Endothelial cell of umbilical vein (primary cell): Measurements from ENCODE around the gene MS4A15. TPM values are rescaled to one million over a fixed set of nuclear protein-coding genes. Genes with fewer than 3 reads are reported as not detected.

ENCODE experiments used
- BruUV-seq: library from RNA; stranded (reverse); fragments of 400-500 nt; replicated peaks from 2 replicates; lab custom pipeline; 2021; lab: Mats Ljungman, UMichigan
- CTCF ChIA-PET: fragments of 300-600, 350-600 bp; sonication (Branson Sonifier 250); formaldehyde crosslinking; loops from one replicate; lab custom pipeline; 2021; ENCODE audit warnings: antibody characterized with exemption, inconsistent platforms; lab: Charles Lee
- POLR2A ChIA-PET: fragments of 300-600, 350-600 bp; sonication (Branson Sonifier 250); formaldehyde crosslinking; loops from one replicate; lab custom pipeline; 2021; ENCODE audit warnings: antibody characterized with exemption, inconsistent platforms; lab: Charles Lee
- DNase-seq: peaks from one replicate; pipeline ENCODE4 v3.0.0-alpha.2; 2011; ENCODE audit warnings: low read depth, low spot score
- FAIRE-seq: peaks from 2 replicates; lab custom pipeline; 2011; peaks lifted over from hg19 to GRCh38; lab: Jason Lieb, UNC
- H2AFZ ChIP-seq: 2 replicates; pipeline ENCODE4 v1.6.0; 2012; ENCODE audit warnings: low read depth, low read length, control low read depth, inconsistent platforms
- H3K27ac ChIP-seq: 2 replicates; pipeline ENCODE4 v1.5.1; 2011; ENCODE audit warnings: low read depth, mild to moderate bottlenecking, control low read depth, low read length, moderate library complexity; ENCODE audit not compliant: insufficient read depth
- H3K27me3 ChIP-seq, 2 experiments: 2 replicates each; pipeline versions ENCODE4 v1.6.0 to v1.6.1; 2011; ENCODE audit warnings: low read length in 2 of 2, mixed read lengths in 1 of 2; ENCODE audit not compliant: control insufficient read depth in 2 of 2, insufficient read depth in 2 of 2
- H3K36me3 ChIP-seq, 2 experiments: 2 replicates in 1 of 2; 3 replicates in 1 of 2; pipeline ENCODE4 v1.5.1; 2011; ENCODE audit warnings: low read length in 2 of 2, mild to moderate bottlenecking in 1 of 2, moderate library complexity in 1 of 2; ENCODE audit not compliant: control insufficient read depth in 2 of 2, insufficient read depth in 2 of 2; ENCODE audit errors: extremely low read depth in 1 of 2
- H3K4me1 ChIP-seq: 3 replicates; pipeline ENCODE4 v1.5.1; 2011; ENCODE audit warnings: mild to moderate bottlenecking, low read length; ENCODE audit not compliant: control insufficient read depth, insufficient read depth; ENCODE audit errors: extremely low read depth
- H3K4me2 ChIP-seq: 2 replicates; pipeline ENCODE4 v1.6.1; 2011; ENCODE audit warnings: low read length, control low read depth, mixed read lengths; ENCODE audit not compliant: insufficient read depth
- H3K4me3 ChIP-seq, 3 experiments: fragments of 200-600 bp in 1 of 3; sonication (generic), shearing (Covaris generic) in 1 of 3; replicated peaks in 1 of 3; 2 replicates each; pipeline ENCODE4 v1.5.1; 2011 to 2016; ENCODE audit warnings: control low read depth in 3 of 3, low read length in 3 of 3, mild to moderate bottlenecking in 2 of 3, inconsistent platforms in 1 of 3, low read depth in 1 of 3, moderate library complexity in 1 of 3; ENCODE audit not compliant: insufficient read depth in 1 of 3
- H3K79me2 ChIP-seq: 2 replicates; pipeline ENCODE4 v1.6.0; 2012; ENCODE audit warnings: low read length, inconsistent platforms; ENCODE audit not compliant: control insufficient read depth, insufficient read depth
- H3K9ac ChIP-seq: replicated peaks from 2 replicates; pipeline ENCODE3; 2011; ENCODE audit warnings: low read length, control low read depth; ENCODE audit not compliant: insufficient read depth; ENCODE audit errors: extremely low read depth
- H3K9me1 ChIP-seq: replicated peaks from 3 replicates; pipeline ENCODE4 v1.6.0; 2011; ENCODE audit warnings: mild to moderate bottlenecking, low read length; ENCODE audit not compliant: control insufficient read depth, insufficient read depth; ENCODE audit errors: extremely low read depth
- H3K9me3 ChIP-seq: replicated peaks from 2 replicates; pipeline ENCODE4 v1.5.1; 2012; ENCODE audit warnings: low read length, inconsistent platforms; ENCODE audit not compliant: control insufficient read depth, insufficient read depth
- H4K20me1 ChIP-seq: replicated peaks from 2 replicates; pipeline ENCODE3; 2011; ENCODE audit warnings: mild to moderate bottlenecking, low read length; ENCODE audit not compliant: control insufficient read depth, insufficient read depth; ENCODE audit errors: extremely low read depth
- EZH2 ChIP-seq: IDR thresholded peaks from 2 replicates; pipeline ENCODE4 v1.6.1; 2012; ENCODE audit warnings: borderline replicate concordance, low read depth, mild to moderate bottlenecking, moderate library complexity, low read length, inconsistent platforms; ENCODE audit not compliant: severe bottlenecking
- FOS ChIP-seq: IDR thresholded peaks from 2 replicates; pipeline ENCODE4 v1.6.1; 2011; ENCODE audit warnings: mild to moderate bottlenecking, low read length, moderate library complexity, borderline replicate concordance; ENCODE audit not compliant: insufficient read depth
- GATA2 ChIP-seq: IDR thresholded peaks from 2 replicates; pipeline ENCODE4 v1.7.0; 2011; ENCODE audit warnings: low read depth, mild to moderate bottlenecking, moderate library complexity, mixed read lengths, low read length; ENCODE audit not compliant: insufficient read length, insufficient read depth
- JUN ChIP-seq: IDR thresholded peaks from 2 replicates; pipeline ENCODE4 v1.6.1; 2011; ENCODE audit warnings: borderline replicate concordance, low read depth; ENCODE audit not compliant: insufficient read length, insufficient read depth
- MYC ChIP-seq: IDR thresholded peaks from one replicate; pipeline ENCODE4 v1.6.1; 2011; ENCODE audit warnings: mild to moderate bottlenecking, low read depth, low read length
- POLR2A ChIP-seq: IDR thresholded peaks from 2 replicates; pipeline ENCODE4 v1.6.1; 2012; ENCODE audit warnings: low read depth, mild to moderate bottlenecking, control low read depth, low read length
- POLR2AphosphoS5 ChIP-seq: IDR thresholded peaks from 2 replicates; pipeline ENCODE4 v1.6.1; 2012; ENCODE audit warnings: low read depth, mild to moderate bottlenecking, control low read depth, low read length, moderate library complexity; ENCODE audit not compliant: insufficient read depth
- dilution Hi-C: fragments of 300-500 bp; cut with MboI; formaldehyde crosslinking; loops from one replicate; pipeline ENCODE4 v1.15.0; 2019; ENCODE audit warnings: low sequenced_read_pairs; ENCODE audit not compliant: extremely low pct_ligation_motif_present
- intact Hi-C: fragments of 100-400 bp; cut with micrococcal nuclease; formaldehyde crosslinking; loops from one replicate; pipeline ENCODE4 v1.10.0; 2022
- polyA plus RNA-seq, 4 experiments: library from polyadenylated mRNA; depleted of rRNA in 3 of 4; stranded (reverse) in 3 of 4; unstranded in 1 of 4; fragments of >200 nt; gene quantifications; 2 replicates each; pipeline versions ENCODE4 v1.2.1 to v1.2.3, GENCODE V29; 2011 to 2012; ENCODE audit warnings: missing spikeins in 1 of 4
- total RNA-seq: library from RNA; stranded (reverse); gene quantifications from 2 replicates; pipeline ENCODE4 v1.2.3, GENCODE V29; 2021
- TF ChIP-seq, protein P1 (sequence below), 2 donors: IDR thresholded peaks; 1 replicate in 1 of 2; 2 replicates in 1 of 2; pipeline ENCODE4 v1.5.1; 2011; ENCODE audit warnings: low read length in 2 of 2, mild to moderate bottlenecking in 2 of 2, moderate library complexity in 2 of 2, control low read depth in 1 of 2, inconsistent platforms in 1 of 2, low read depth in 1 of 2; ENCODE audit not compliant: insufficient read depth in 1 of 2; ENCODE audit errors: extremely low read depth in 1 of 2
- TF ChIP-seq, protein P2 (sequence below): IDR thresholded peaks from 2 replicates; pipeline ENCODE4 v1.6.1; 2011; ENCODE audit not compliant: insufficient read depth, insufficient read length

The MS4A15 gene
- total and polyA plus RNA-seq, 2 donors (not counting 3 experiments of a cell fraction or from before 2014, with no cell fraction given), result not detected

DNA sequence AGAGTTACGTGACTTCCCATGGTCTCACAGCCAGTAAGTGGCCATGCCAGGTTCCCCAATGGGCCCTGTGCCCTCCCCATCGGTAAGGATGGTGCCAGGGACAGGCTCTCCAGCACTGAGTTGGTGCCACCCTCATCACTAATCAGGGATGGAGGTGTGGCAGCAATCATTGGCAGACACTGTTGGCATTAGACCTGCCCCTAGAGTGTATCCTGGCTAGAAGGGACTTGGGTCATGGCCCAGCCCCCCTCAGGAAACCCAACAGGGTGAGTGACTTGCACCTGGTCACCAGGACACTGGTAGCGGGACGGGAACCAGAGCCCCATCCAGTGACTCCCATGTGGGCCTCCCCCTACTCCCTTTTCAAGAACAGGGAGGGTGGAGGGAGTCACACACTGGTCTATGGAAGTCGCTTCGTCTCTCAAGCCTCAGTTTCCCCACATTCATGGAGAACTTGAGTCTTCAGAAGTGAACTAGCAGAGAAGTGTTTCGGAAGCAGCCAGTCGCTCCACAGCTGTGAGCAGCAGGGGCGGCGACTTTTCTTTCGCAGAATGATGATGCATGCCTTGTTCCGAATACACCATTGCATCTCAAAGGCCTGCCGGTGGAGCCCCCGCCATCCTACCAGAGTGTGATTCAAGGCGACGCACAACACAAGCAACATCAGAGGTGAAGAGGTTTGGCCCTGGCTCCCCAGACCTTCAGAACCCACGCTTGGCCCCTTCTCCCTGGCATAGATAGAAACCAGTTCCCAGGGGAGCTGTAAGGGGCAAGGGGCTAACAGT, 41.4 kb downstream of the MS4A15 start:
- no peaks in the 10 kb centered on the region for H3K9me3 ChIP-seq
- H3K27ac ChIP-seq, result no peak overlapping the region
- no peak overlapping the region for H3K4me3 ChIP-seq
- CTCF ChIA-PET, result no interaction called here
- intact Hi-C loops (no loop called here), dilution Hi-C loops (no loop called here)
- TF ChIP-seq GATA2 (no peak), POLR2A (no peak), EZH2 (no peak), POLR2AphosphoS5 (no peak), JUN (no peak), FOS (no peak), MYC (no peak)
- TF ChIP-seq, protein P1, sequence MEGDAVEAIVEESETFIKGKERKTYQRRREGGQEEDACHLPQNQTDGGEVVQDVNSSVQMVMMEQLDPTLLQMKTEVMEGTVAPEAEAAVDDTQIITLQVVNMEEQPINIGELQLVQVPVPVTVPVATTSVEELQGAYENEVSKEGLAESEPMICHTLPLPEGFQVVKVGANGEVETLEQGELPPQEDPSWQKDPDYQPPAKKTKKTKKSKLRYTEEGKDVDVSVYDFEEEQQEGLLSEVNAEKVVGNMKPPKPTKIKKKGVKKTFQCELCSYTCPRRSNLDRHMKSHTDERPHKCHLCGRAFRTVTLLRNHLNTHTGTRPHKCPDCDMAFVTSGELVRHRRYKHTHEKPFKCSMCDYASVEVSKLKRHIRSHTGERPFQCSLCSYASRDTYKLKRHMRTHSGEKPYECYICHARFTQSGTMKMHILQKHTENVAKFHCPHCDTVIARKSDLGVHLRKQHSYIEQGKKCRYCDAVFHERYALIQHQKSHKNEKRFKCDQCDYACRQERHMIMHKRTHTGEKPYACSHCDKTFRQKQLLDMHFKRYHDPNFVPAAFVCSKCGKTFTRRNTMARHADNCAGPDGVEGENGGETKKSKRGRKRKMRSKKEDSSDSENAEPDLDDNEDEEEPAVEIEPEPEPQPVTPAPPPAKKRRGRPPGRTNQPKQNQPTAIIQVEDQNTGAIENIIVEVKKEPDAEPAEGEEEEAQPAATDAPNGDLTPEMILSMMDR (IDR thresholded peaks at IDR 0.05; ENCODE audit: extremely low read depth in 1 of 2, insufficient read depth in 1 of 2, low read depth in 1 of 2, low read length in 2 of 2), result no peak
- TF ChIP-seq, protein P2, sequence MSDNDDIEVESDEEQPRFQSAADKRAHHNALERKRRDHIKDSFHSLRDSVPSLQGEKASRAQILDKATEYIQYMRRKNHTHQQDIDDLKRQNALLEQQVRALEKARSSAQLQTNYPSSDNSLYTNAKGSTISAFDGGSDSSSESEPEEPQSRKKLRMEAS, result no peak
- no peaks in the 10 kb centered on the region for H3K79me2 ChIP-seq
- DNase-seq (no peak), FAIRE-seq (no peak)
- POLR2A ChIA-PET, result interaction anchor here (0.7 kb wide), 1 partner anchor 1265 kb away, joined by 3 read pairs; no protein-coding TSS in a partner anchor
- no peaks in the 10 kb centered on the region for H3K9me1 ChIP-seq
- H2AFZ ChIP-seq, result no peak overlapping the region
- H3K36me3 ChIP-seq, result no peaks in the 10 kb centered on the region
- no TSS peak for BruUV-seq
- H3K4me2 ChIP-seq, result no peak overlapping the region
- H3K4me1 ChIP-seq, result no peaks in the 10 kb centered on the region
- H3K27me3 ChIP-seq, result peaks cover 10 to 19% of the 10 kb centered on the region in 2 experiments
- no peak overlapping the region for H3K9ac ChIP-seq
- H4K20me1 ChIP-seq, result no peaks in the 10 kb centered on the region
